ENCODE results near the gene LARGE1.

LARGE1 gene

GRCh38 chr22:33828302-33828701 is 92.0 kb downstream of the LARGE1 start:
- Mint-ChIP-seq H3K9me3 (peaks cover 44% of the 10 kb centered on the region), H3K4me3 (no peak overlapping the region), H3K27me3 (no peaks in the 10 kb centered on the region), H3K36me3 (ENCODE audit: low read depth) (no peaks in the 10 kb centered on the region), H3K4me1 (ENCODE audit: low read depth) (no peaks in the 10 kb centered on the region), H3K27ac (no peak overlapping the region)
- intact Hi-C loops (cut with micrococcal nuclease), result no loop called here

GRCh38 chr22:33825761-33826160 is 94.5 kb downstream of the LARGE1 start:
- peaks cover 53% of the 10 kb centered on the region for H3K9me3 Mint-ChIP-seq
- H3K27ac Mint-ChIP-seq, result no peak overlapping the region
- no peaks in the 10 kb centered on the region for H3K4me1 Mint-ChIP-seq (ENCODE audit: low read depth)
- intact Hi-C loops (cut with micrococcal nuclease), result no loop called here
- no peaks in the 10 kb centered on the region for H3K27me3 Mint-ChIP-seq
- no peaks in the 10 kb centered on the region for H3K36me3 Mint-ChIP-seq (ENCODE audit: low read depth)
- no peak overlapping the region for H3K4me3 Mint-ChIP-seq

- no peaks in the 10 kb centered on the region for H3K27me3 Mint-ChIP-seq
- no peaks in the 10 kb centered on the region for H3K4me1 Mint-ChIP-seq (ENCODE audit: low read depth)
- no peak overlapping the region for H3K27ac Mint-ChIP-seq
- no peaks in the 10 kb centered on the region for H3K36me3 Mint-ChIP-seq (ENCODE audit: low read depth)
- H3K9me3 Mint-ChIP-seq, result peaks cover 45% of the 10 kb centered on the region
- intact Hi-C loops (cut with micrococcal nuclease), result no loop called here
- H3K4me3 Mint-ChIP-seq, result no peak overlapping the region
Observed at GRCh38 chr22:33823552-33823951, 96.7 kb downstream of the LARGE1 start.

GRCh38 chr22:33821290-33821689 is 99.0 kb downstream of the LARGE1 start:
- peaks cover 37% of the 10 kb centered on the region for H3K9me3 Mint-ChIP-seq
- no peaks in the 10 kb centered on the region for H3K4me1 Mint-ChIP-seq (ENCODE audit: low read depth)
- intact Hi-C loops (cut with micrococcal nuclease), result no loop called here
- no peak overlapping the region for H3K4me3 Mint-ChIP-seq
- H3K27me3 Mint-ChIP-seq, result no peaks in the 10 kb centered on the region
- no peak overlapping the region for H3K27ac Mint-ChIP-seq
- H3K36me3 Mint-ChIP-seq (ENCODE audit: low read depth), result no peaks in the 10 kb centered on the region

GRCh38 chr22:33819743-33820142 is 100.5 kb downstream of the LARGE1 start:
- Mint-ChIP-seq H3K4me3 (no peak overlapping the region), H3K9me3 (peaks cover 42% of the 10 kb centered on the region), H3K27ac (no peak overlapping the region), H3K36me3 (ENCODE audit: low read depth) (no peaks in the 10 kb centered on the region), H3K4me1 (ENCODE audit: low read depth) (no peaks in the 10 kb centered on the region), H3K27me3 (no peaks in the 10 kb centered on the region)
- intact Hi-C loops (cut with micrococcal nuclease), result no loop called here

GRCh38 chr22:33817512-33818127 is 102.7 kb downstream of the LARGE1 start:
- H3K9me3 Mint-ChIP-seq, result peaks cover 45% of the 10 kb centered on the region
- no peak overlapping the region for H3K4me3 Mint-ChIP-seq
- H3K27ac Mint-ChIP-seq, result no peak overlapping the region
- no peaks in the 10 kb centered on the region for H3K36me3 Mint-ChIP-seq (ENCODE audit: low read depth)
- no peaks in the 10 kb centered on the region for H3K27me3 Mint-ChIP-seq
- H3K4me1 Mint-ChIP-seq (ENCODE audit: low read depth), result no peaks in the 10 kb centered on the region
- intact Hi-C loops (cut with micrococcal nuclease), result no loop called here

- no peaks in the 10 kb centered on the region for H3K4me1 Mint-ChIP-seq (ENCODE audit: low read depth)
- H3K9me3 Mint-ChIP-seq, result peaks cover 56% of the 10 kb centered on the region
- intact Hi-C loops (cut with micrococcal nuclease), result no loop called here
- H3K27ac Mint-ChIP-seq, result no peak overlapping the region
- no peak overlapping the region for H3K4me3 Mint-ChIP-seq
- no peaks in the 10 kb centered on the region for H3K27me3 Mint-ChIP-seq
- no peaks in the 10 kb centered on the region for H3K36me3 Mint-ChIP-seq (ENCODE audit: low read depth)
Observed at GRCh38 chr22:33812360-33812977, 107.8 kb downstream of the LARGE1 start.

- no peak overlapping the region for H3K27ac Mint-ChIP-seq
- H3K9me3 Mint-ChIP-seq, result peaks cover 55% of the 10 kb centered on the region
- intact Hi-C loops (cut with micrococcal nuclease), result no loop called here
- no peaks in the 10 kb centered on the region for H3K27me3 Mint-ChIP-seq
- H3K4me3 Mint-ChIP-seq, result no peak overlapping the region
- H3K36me3 Mint-ChIP-seq (ENCODE audit: low read depth), result no peaks in the 10 kb centered on the region
- H3K4me1 Mint-ChIP-seq (ENCODE audit: low read depth), result no peaks in the 10 kb centered on the region
Observed at GRCh38 chr22:33811686-33812085, 108.6 kb downstream of the LARGE1 start.

- Mint-ChIP-seq H3K27ac (no peak overlapping the region), H3K4me3 (no peak overlapping the region), H3K9me3 (peaks cover 50% of the 10 kb centered on the region), H3K36me3 (ENCODE audit: low read depth) (no peaks in the 10 kb centered on the region), H3K27me3 (no peaks in the 10 kb centered on the region), H3K4me1 (ENCODE audit: low read depth) (no peaks in the 10 kb centered on the region)
- intact Hi-C loops (cut with micrococcal nuclease), result no loop called here
Observed at GRCh38 chr22:33811208-33811607, 109.1 kb downstream of the LARGE1 start.

GRCh38 chr22:33807470-33807869 is 112.8 kb downstream of the LARGE1 start:
- Mint-ChIP-seq H3K4me1 (ENCODE audit: low read depth) (no peaks in the 10 kb centered on the region), H3K27me3 (no peaks in the 10 kb centered on the region), H3K4me3 (no peak overlapping the region), H3K9me3 (peaks cover 40% of the 10 kb centered on the region), H3K27ac (no peak overlapping the region), H3K36me3 (ENCODE audit: low read depth) (no peaks in the 10 kb centered on the region)
- intact Hi-C loops (cut with micrococcal nuclease), result no loop called here

- Mint-ChIP-seq H3K36me3 (ENCODE audit: low read depth) (no peaks in the 10 kb centered on the region), H3K27me3 (no peaks in the 10 kb centered on the region), H3K4me3 (no peak overlapping the region), H3K4me1 (ENCODE audit: low read depth) (no peaks in the 10 kb centered on the region), H3K9me3 (peaks cover 36% of the 10 kb centered on the region), H3K27ac (no peak overlapping the region)
- intact Hi-C loops (cut with micrococcal nuclease), result no loop called here
Observed at GRCh38 chr22:33806191-33806590, 114.1 kb downstream of the LARGE1 start.

GRCh38 chr22:33803371-33804282 is 116.6 kb downstream of the LARGE1 start:
- no peak overlapping the region for H3K27ac Mint-ChIP-seq
- H3K9me3 Mint-ChIP-seq, result peaks cover 44% of the 10 kb centered on the region
- no peaks in the 10 kb centered on the region for H3K36me3 Mint-ChIP-seq (ENCODE audit: low read depth)
- no peak overlapping the region for H3K4me3 Mint-ChIP-seq
- no peaks in the 10 kb centered on the region for H3K4me1 Mint-ChIP-seq (ENCODE audit: low read depth)
- intact Hi-C loops (cut with micrococcal nuclease), result no loop called here
- no peaks in the 10 kb centered on the region for H3K27me3 Mint-ChIP-seq

- Mint-ChIP-seq H3K9me3 (peaks cover 55% of the 10 kb centered on the region), H3K36me3 (ENCODE audit: low read depth) (no peaks in the 10 kb centered on the region), H3K4me1 (ENCODE audit: low read depth) (no peaks in the 10 kb centered on the region), H3K4me3 (no peak overlapping the region), H3K27ac (no peak overlapping the region), H3K27me3 (no peaks in the 10 kb centered on the region)
- intact Hi-C loops (cut with micrococcal nuclease), result no loop called here
Observed at GRCh38 chr22:33798401-33798800, 121.9 kb downstream of the LARGE1 start.

- Mint-ChIP-seq H3K27ac (no peak overlapping the region), H3K36me3 (ENCODE audit: low read depth) (no peaks in the 10 kb centered on the region), H3K9me3 (peaks cover 40% of the 10 kb centered on the region), H3K27me3 (no peaks in the 10 kb centered on the region), H3K4me1 (ENCODE audit: low read depth) (no peaks in the 10 kb centered on the region), H3K4me3 (no peak overlapping the region)
- intact Hi-C loops (cut with micrococcal nuclease), result no loop called here
Observed at GRCh38 chr22:33796494-33796893, 123.8 kb downstream of the LARGE1 start.

Measured in dendritic cell treated with granulocyte-macrophage colony-stimulating factor and Interleukin-4, amounts not matched to agents 40 ng/mL and 50 ng/mL, for 4 days (primary cell).